ENCODE data around the gene COL9A1. TPM values are rescaled to one million over a fixed set of nuclear protein-coding genes. Genes with fewer than 3 reads are reported as not detected.

The COL9A1 gene
- total and polyA plus RNA-seq, 5 experiments from 2014 or later, result not detected

GRCh38 chr6:70252604-70253003 lies 50.3 kb downstream of the COL9A1 start:
- Mint-ChIP-seq H3K27ac (no peak overlapping the region), H3K27me3 (peaks cover 6 to 23% (median 10%) of the 10 kb centered on the region in 5 donors), H3K4me3 (no peak overlapping the region), H3K36me3 (no peaks in the 10 kb centered on the region), H3K4me1 (no peaks in the 10 kb centered on the region), H3K9me3 (peaks cover 0 to 4% (median 0%) of the 10 kb centered on the region in 9 donors)
- POLR2A ChIA-PET, result no interaction called here
- no peak for DNase-seq
- no peak for ATAC-seq

- POLR2A ChIA-PET, result interaction anchor here (0.7 kb wide), 1 partner anchor 1807 kb away, joined by 3 read pairs; no protein-coding TSS in a partner anchor
- ATAC-seq (no peak), DNase-seq (no peak)
- Mint-ChIP-seq H3K4me1 (no peaks in the 10 kb centered on the region), H3K9me3 (peaks cover 0 to 4% (median 0%) of the 10 kb centered on the region in 9 donors), H3K27ac (no peak overlapping the region), H3K27me3 (peaks cover 3 to 20% (median 7%) of the 10 kb centered on the region in 5 donors), H3K4me3 (no peak overlapping the region), H3K36me3 (no peaks in the 10 kb centered on the region)
Observed at GRCh38 chr6:70246118-70246517, 56.8 kb downstream of the COL9A1 start.

GRCh38 chr6:70241991-70242420 lies 60.9 kb downstream of the COL9A1 start:
- POLR2A ChIA-PET, result no interaction called here
- Mint-ChIP-seq H3K27me3 (peaks cover 3 to 12% (median 6%) of the 10 kb centered on the region in 5 donors), H3K4me3 (no peak overlapping the region), H3K27ac (no peak overlapping the region), H3K9me3 (no peaks in the 10 kb centered on the region), H3K4me1 (no peaks in the 10 kb centered on the region), H3K36me3 (no peaks in the 10 kb centered on the region)
- ATAC-seq (no peak), DNase-seq (no peak)

- Mint-ChIP-seq H3K36me3 (no peaks in the 10 kb centered on the region), H3K9me3 (no peaks in the 10 kb centered on the region), H3K4me3 (no peak overlapping the region), H3K4me1 (no peaks in the 10 kb centered on the region), H3K27ac (no peak overlapping the region), H3K27me3 (peaks cover 2 to 15% (median 7%) of the 10 kb centered on the region in 5 donors)
- POLR2A ChIA-PET, result no interaction called here
- DNase-seq (no peak), ATAC-seq (no peak)
Observed at GRCh38 chr6:70241031-70241430, 61.9 kb downstream of the COL9A1 start.

GRCh38 chr6:70236343-70236742 lies 66.5 kb downstream of the COL9A1 start:
- Mint-ChIP-seq H3K4me1 (no peaks in the 10 kb centered on the region), H3K27me3 (peaks cover 4 to 19% (median 7%) of the 10 kb centered on the region in 5 donors), H3K36me3 (no peaks in the 10 kb centered on the region), H3K4me3 (no peak overlapping the region), H3K27ac (no peak overlapping the region), H3K9me3 (no peaks in the 10 kb centered on the region)
- POLR2A ChIA-PET, result interaction anchor here (0.7 kb wide), 1 partner anchor 203 kb away, joined by 3 read pairs; no protein-coding TSS in a partner anchor
- DNase-seq (no peak), ATAC-seq (no peak)

- ATAC-seq (no peak), DNase-seq (peak in 1 of 10 donors; percentile 48)
- POLR2A ChIA-PET, result no interaction called here
- Mint-ChIP-seq H3K9me3 (no peaks in the 10 kb centered on the region), H3K27me3 (peaks cover 4 to 19% (median 7%) of the 10 kb centered on the region in 5 donors), H3K4me3 (no peak overlapping the region), H3K27ac (no peak overlapping the region), H3K36me3 (no peaks in the 10 kb centered on the region), H3K4me1 (no peaks in the 10 kb centered on the region)
Observed at GRCh38 chr6:70234561-70235236, 68.2 kb downstream of the COL9A1 start.

GRCh38 chr6:70231311-70231710 lies 71.6 kb downstream of the COL9A1 start:
- Mint-ChIP-seq H3K9me3 (no peaks in the 10 kb centered on the region), H3K36me3 (no peaks in the 10 kb centered on the region), H3K27ac (no peak overlapping the region), H3K4me1 (no peaks in the 10 kb centered on the region), H3K27me3 (peaks cover 0 to 8% (median 1%) of the 10 kb centered on the region in 5 donors), H3K4me3 (no peak overlapping the region)
- no peak for ATAC-seq
- DNase-seq, result no peak
- POLR2A ChIA-PET, result no interaction called here

GRCh38 chr6:70225055-70225454 lies 77.8 kb downstream of the COL9A1 start:
- DNase-seq (no peak), ATAC-seq (no peak)
- Mint-ChIP-seq H3K4me1 (no peaks in the 10 kb centered on the region), H3K4me3 (no peak overlapping the region), H3K36me3 (no peaks in the 10 kb centered on the region), H3K9me3 (no peaks in the 10 kb centered on the region), H3K27me3 (peaks cover 2 to 11% (median 4%) of the 10 kb centered on the region in 5 donors), H3K27ac (no peak overlapping the region)
- POLR2A ChIA-PET, result no interaction called here

GRCh38 chr6:70222439-70222749 lies 80.5 kb downstream of the COL9A1 start:
- POLR2A ChIA-PET, result no interaction called here
- Mint-ChIP-seq H3K4me1 (no peaks in the 10 kb centered on the region), H3K27me3 (peaks cover 4 to 11% (median 8%) of the 10 kb centered on the region in 5 donors), H3K36me3 (no peaks in the 10 kb centered on the region), H3K27ac (no peak overlapping the region), H3K4me3 (no peak overlapping the region), H3K9me3 (no peaks in the 10 kb centered on the region)
- DNase-seq, result no peak
- no peak for ATAC-seq

GRCh38 chr6:70221715-70222438 lies 81.0 kb downstream of the COL9A1 start:
- no peaks in the 10 kb centered on the region for H3K4me1 Mint-ChIP-seq

GRCh38 chr6:70221025-70221714 lies 81.7 kb downstream of the COL9A1 start:
- DNase-seq (peak in 3 of 10 donors; percentile 9 to 30 (median 14)), ATAC-seq (peak in 1 of 2 donors; percentile 30)
- Mint-ChIP-seq H3K9me3 (no peaks in the 10 kb centered on the region), H3K27ac (no peak overlapping the region), H3K36me3 (no peaks in the 10 kb centered on the region), H3K4me3 (no peak overlapping the region), H3K27me3 (peaks cover 4 to 22% (median 12%) of the 10 kb centered on the region in 5 donors), H3K4me1 (no peaks in the 10 kb centered on the region)
- POLR2A ChIA-PET, result no interaction called here

More at GRCh38 chr6:70221715-70222438, 81.0 kb downstream of the COL9A1 start:
- peaks cover 4 to 15% (median 11%) of the 10 kb centered on the region in 5 donors for H3K27me3 Mint-ChIP-seq
- DNase-seq (no peak), ATAC-seq (no peak)
- POLR2A ChIA-PET, result no interaction called here
- H3K36me3 Mint-ChIP-seq, result no peaks in the 10 kb centered on the region
- H3K27ac Mint-ChIP-seq, result no peak overlapping the region
- H3K4me3 Mint-ChIP-seq, result no peak overlapping the region
- H3K9me3 Mint-ChIP-seq, result no peaks in the 10 kb centered on the region

- Mint-ChIP-seq H3K9me3 (no peaks in the 10 kb centered on the region), H3K4me1 (no peaks in the 10 kb centered on the region), H3K4me3 (no peak overlapping the region), H3K27me3 (peaks cover 4 to 25% (median 12%) of the 10 kb centered on the region in 5 donors), H3K36me3 (no peaks in the 10 kb centered on the region), H3K27ac (no peak overlapping the region)
- ATAC-seq (no peak), DNase-seq (no peak)
- POLR2A ChIA-PET, result no interaction called here
Observed at GRCh38 chr6:70219943-70220613, 82.8 kb downstream of the COL9A1 start.

GRCh38 chr6:70216767-70217166 lies 86.1 kb downstream of the COL9A1 start:
- Mint-ChIP-seq H3K4me1 (no peaks in the 10 kb centered on the region), H3K9me3 (no peaks in the 10 kb centered on the region), H3K27ac (no peak overlapping the region), H3K4me3 (no peak overlapping the region), H3K27me3 (peaks cover 0 to 14% (median 7%) of the 10 kb centered on the region in 5 donors), H3K36me3 (no peaks in the 10 kb centered on the region)
- DNase-seq (no peak), ATAC-seq (no peak)
- POLR2A ChIA-PET, result no interaction called here
